Measurements from ENCODE around the gene LRRK1. TPM values are rescaled to one million over a fixed set of nuclear protein-coding genes. Genes with fewer than 3 reads are reported as not detected.

Gene LRRK1
- total RNA-seq, 4 donors from 2014 or later, result 14.8 to 29.3 (median 19.1) TPM

- WGBS, 2 donors, result 80 to 92% methylated on average over 10 to 16 of the region's 16 CpGs
- TF ChIP-seq POLR2A (IDR thresholded peaks at IDR 0.05) (no peak), CTCF (IDR thresholded peaks at IDR 0.05) (no peak)
- DNase-seq (ENCODE audit: low spot score in 2 of 2), result no peak
- H3K4me3 ChIP-seq (ENCODE audit: low read depth, poor library complexity, severe bottlenecking), result no peak overlapping the region
- intact Hi-C loops (cut with DNase I; ENCODE audit: low total_unique reads), result no loop called here
These were observed 159.6 kb downstream of the LRRK1 start for GRCh38 chr15:101078669-101079323.

GRCh38 chr15:101081900-101082299 lies 162.7 kb downstream of the LRRK1 start:
- 96 to 98% methylated on average over 9 of the region's 9 CpGs for WGBS, 2 donors
- H3K4me3 ChIP-seq (ENCODE audit: low read depth, poor library complexity, severe bottlenecking), result no peak overlapping the region
- TF ChIP-seq POLR2A (IDR thresholded peaks at IDR 0.05) (no peak), CTCF (IDR thresholded peaks at IDR 0.05) (no peak)
- no peak for DNase-seq (ENCODE audit: low spot score in 2 of 2)
- intact Hi-C loops (cut with DNase I; ENCODE audit: low total_unique reads), result no loop called here

GRCh38 chr15:101083336-101084045 lies 164.3 kb downstream of the LRRK1 start:
- WGBS, 2 donors, result 40 to 46% methylated on average over 9 to 11 of the region's 11 CpGs
- H3K4me3 ChIP-seq (ENCODE audit: low read depth, poor library complexity, severe bottlenecking), result no peak overlapping the region
- intact Hi-C loops (cut with DNase I; ENCODE audit: low total_unique reads), result no loop called here
- TF ChIP-seq CTCF (IDR thresholded peaks at IDR 0.05), result no peak
- TF ChIP-seq POLR2A (IDR thresholded peaks at IDR 0.05), result no peak
- no peak for DNase-seq (ENCODE audit: low spot score in 2 of 2)

- 82 to 83% methylated on average over 7 to 10 of the region's 10 CpGs for WGBS, 2 donors
- intact Hi-C loops (cut with DNase I; ENCODE audit: low total_unique reads), result loop anchor here (5.0 kb wide), 1 partner anchor 172 kb away; no protein-coding TSS in a partner anchor
- TF ChIP-seq CTCF (IDR thresholded peaks at IDR 0.05) (no peak), POLR2A (IDR thresholded peaks at IDR 0.05) (no peak)
These were observed 165.6 kb downstream of the LRRK1 start for GRCh38 chr15:101084801-101085200.

GRCh38 chr15:101085311-101085700 lies 166.1 kb downstream of the LRRK1 start:
- WGBS, 2 donors, result 90 to 97% methylated on average over 10 of the region's 10 CpGs
- intact Hi-C loops (cut with DNase I; ENCODE audit: low total_unique reads), result loop anchor here (5.0 kb wide), 1 partner anchor 172 kb away; no protein-coding TSS in a partner anchor

More at GRCh38 chr15:101084801-101085200, 165.6 kb downstream of the LRRK1 start:
- H3K4me3 ChIP-seq (ENCODE audit: low read depth, poor library complexity, severe bottlenecking), result no peak overlapping the region
- DNase-seq (ENCODE audit: low spot score in 2 of 2), result no peak

More at GRCh38 chr15:101085311-101085700, 166.1 kb downstream of the LRRK1 start:
- no peak overlapping the region for H3K4me3 ChIP-seq (ENCODE audit: low read depth, poor library complexity, severe bottlenecking)
- no peak for TF ChIP-seq POLR2A (IDR thresholded peaks at IDR 0.05)
- no peak for TF ChIP-seq CTCF (IDR thresholded peaks at IDR 0.05)
- no peak for DNase-seq (ENCODE audit: low spot score in 2 of 2)
